Astrocyte (in vitro differentiated cells and primary cell): Measurements from ENCODE around the gene DSC1. TPM values are rescaled to one million over a fixed set of nuclear protein-coding genes. Genes with fewer than 3 reads are reported as not detected.

Experiments
- DNase-seq: peaks from one replicate; pipeline ENCODE4 v3.0.0-alpha.2; 2010; ENCODE audit warnings: low read depth
- FAIRE-seq: peaks from 2 replicates; lab custom pipeline; 2011; peaks lifted over from hg19 to GRCh38; lab: Jason Lieb, UNC
- H2AFZ ChIP-seq: 2 replicates; pipeline ENCODE4 v1.6.0; 2012; ENCODE audit warnings: low read depth, low read length, inconsistent platforms
- H3K27ac ChIP-seq: 2 replicates; pipeline ENCODE4 v1.5.1; 2011; ENCODE audit warnings: low read depth, low read length, inconsistent platforms
- H3K27me3 ChIP-seq: 2 replicates; pipeline ENCODE4 v1.6.0; 2011; ENCODE audit warnings: low read length, inconsistent platforms; ENCODE audit not compliant: insufficient read depth
- H3K36me3 ChIP-seq: 2 replicates; pipeline ENCODE4 v1.5.1; 2011; ENCODE audit warnings: low read length, inconsistent platforms; ENCODE audit not compliant: insufficient read depth
- H3K4me1 ChIP-seq: 2 replicates; pipeline ENCODE4 v1.5.1; 2011; ENCODE audit warnings: low read length, inconsistent platforms; ENCODE audit not compliant: insufficient read depth
- H3K4me2 ChIP-seq: 2 replicates; pipeline ENCODE4 v1.6.0; 2012; ENCODE audit warnings: low read length, inconsistent platforms
- H3K4me3 ChIP-seq: 2 replicates; pipeline ENCODE4 v1.5.1; 2011; ENCODE audit warnings: low read depth, mild to moderate bottlenecking, low read length, inconsistent platforms; ENCODE audit not compliant: insufficient read depth
- H3K79me2 ChIP-seq: 2 replicates; pipeline ENCODE4 v1.6.0; 2012; ENCODE audit warnings: mild to moderate bottlenecking, low read length, inconsistent platforms; ENCODE audit not compliant: insufficient read depth
- H3K9ac ChIP-seq: 2 replicates; pipeline ENCODE4 v1.6.0; 2012; ENCODE audit warnings: mild to moderate bottlenecking, low read length, inconsistent platforms
- H3K9me3 ChIP-seq: 2 replicates; pipeline ENCODE4 v1.5.1; 2012; ENCODE audit warnings: low read depth, mild to moderate bottlenecking, low read length, inconsistent platforms; ENCODE audit not compliant: insufficient read depth
- H4K20me1 ChIP-seq: 2 replicates; pipeline ENCODE4 v1.6.0; 2012; ENCODE audit warnings: low read length, inconsistent platforms; ENCODE audit not compliant: insufficient read depth
- H3K27ac Mint-ChIP-seq: one replicate; pipeline ENCODE4 v1.8.0; 2021; ENCODE audit warnings: mild to moderate bottlenecking, mixed read lengths; ENCODE audit not compliant: unreplicated experiment
- H3K27me3 Mint-ChIP-seq: one replicate; pipeline ENCODE4 v1.8.0; 2021; ENCODE audit warnings: low read depth, mixed read lengths; ENCODE audit not compliant: unreplicated experiment
- H3K36me3 Mint-ChIP-seq: one replicate; pipeline ENCODE4 v1.8.0; 2021; ENCODE audit warnings: low read depth, mixed read lengths; ENCODE audit not compliant: unreplicated experiment
- H3K4me1 Mint-ChIP-seq: one replicate; pipeline ENCODE4 v1.8.0; 2021; ENCODE audit warnings: low read depth, mixed read lengths; ENCODE audit not compliant: unreplicated experiment
- H3K4me3 Mint-ChIP-seq: one replicate; pipeline ENCODE4 v1.8.0; 2021; ENCODE audit warnings: mild to moderate bottlenecking, moderate library complexity, mixed read lengths; ENCODE audit not compliant: unreplicated experiment
- H3K9me3 Mint-ChIP-seq: one replicate; pipeline ENCODE4 v1.8.0; 2021; ENCODE audit warnings: mild to moderate bottlenecking, mixed read lengths; ENCODE audit not compliant: unreplicated experiment
- CTCF ChIP-seq: IDR thresholded peaks from 2 replicates; pipeline ENCODE4 v1.5.1; 2011; ENCODE audit warnings: low read depth, mild to moderate bottlenecking, inconsistent platforms, low read length, moderate library complexity; ENCODE audit not compliant: insufficient read depth
- EZH2 ChIP-seq: IDR thresholded peaks from 2 replicates; pipeline ENCODE4 v1.6.1; 2012; ENCODE audit warnings: mild to moderate bottlenecking, low read length, inconsistent platforms; ENCODE audit not compliant: insufficient read depth
- total RNA-seq: library from RNA; stranded (reverse); gene quantifications from 2 replicates; pipeline ENCODE4 v1.2.1, GENCODE V29; 2021

The DSC1 gene
- total RNA-seq, 1 donor from 2014 or later, result 0.18 TPM

GRCh38 chr18:31205273-31205672, 42.6 kb upstream of the DSC1 start:
- Mint-ChIP-seq H3K27me3 (no peaks in the 10 kb centered on the region), H3K27ac (no peak overlapping the region), H3K36me3 (no peaks in the 10 kb centered on the region), H3K4me3 (no peak overlapping the region), H3K9me3 (no peaks in the 10 kb centered on the region), H3K4me1 (peaks cover 15% of the 10 kb centered on the region)
- Histone ChIP-seq H3K36me3 (no peaks in the 10 kb centered on the region), H3K4me1 (no peaks in the 10 kb centered on the region), H3K27ac (no peak overlapping the region), H3K4me2 (no peak overlapping the region), H3K9me3 (no peaks in the 10 kb centered on the region), H3K4me3 (no peak overlapping the region), H3K79me2 (no peaks in the 10 kb centered on the region), H4K20me1 (no peaks in the 10 kb centered on the region), H3K9ac (no peak overlapping the region), H3K27me3 (no peaks in the 10 kb centered on the region), H2AFZ (no peak overlapping the region)
- FAIRE-seq, result no peak
- no peak for TF ChIP-seq CTCF
- no peak for TF ChIP-seq EZH2
- DNase-seq, result no peak

GRCh38 chr18:31204833-31205232, 42.2 kb upstream of the DSC1 start:
- Histone ChIP-seq H4K20me1 (no peaks in the 10 kb centered on the region), H3K27ac (no peak overlapping the region), H3K9ac (no peak overlapping the region), H3K4me3 (no peak overlapping the region), H3K36me3 (no peaks in the 10 kb centered on the region), H3K4me2 (no peak overlapping the region), H2AFZ (no peak overlapping the region), H3K9me3 (no peaks in the 10 kb centered on the region), H3K4me1 (no peaks in the 10 kb centered on the region), H3K27me3 (no peaks in the 10 kb centered on the region), H3K79me2 (no peaks in the 10 kb centered on the region)
- Mint-ChIP-seq H3K4me1 (peaks cover 15% of the 10 kb centered on the region), H3K27ac (no peak overlapping the region), H3K4me3 (no peak overlapping the region), H3K36me3 (no peaks in the 10 kb centered on the region), H3K27me3 (no peaks in the 10 kb centered on the region), H3K9me3 (no peaks in the 10 kb centered on the region)
- TF ChIP-seq CTCF, result no peak
- TF ChIP-seq EZH2, result no peak
- no peak for FAIRE-seq
- DNase-seq, result no peak

GRCh38 chr18:31204166-31204565, 41.5 kb upstream of the DSC1 start:
- FAIRE-seq (no peak), DNase-seq (no peak)
- no peak overlapping the region for H3K9ac ChIP-seq
- Mint-ChIP-seq H3K27me3 (no peaks in the 10 kb centered on the region), H3K9me3 (no peaks in the 10 kb centered on the region), H3K36me3 (no peaks in the 10 kb centered on the region), H3K4me3 (no peak overlapping the region), H3K27ac (no peak overlapping the region), H3K4me1 (peaks cover 17% of the 10 kb centered on the region)
- no peaks in the 10 kb centered on the region for H3K79me2 ChIP-seq
- no peak overlapping the region for H3K4me3 ChIP-seq
- no peak overlapping the region for H3K27ac ChIP-seq
- H2AFZ ChIP-seq, result no peak overlapping the region
- TF ChIP-seq CTCF (no peak), EZH2 (no peak)
- no peak overlapping the region for H3K4me2 ChIP-seq
- no peaks in the 10 kb centered on the region for H3K27me3 ChIP-seq
- no peaks in the 10 kb centered on the region for H4K20me1 ChIP-seq
- H3K4me1 ChIP-seq, result no peaks in the 10 kb centered on the region
- H3K9me3 ChIP-seq, result no peaks in the 10 kb centered on the region
- no peaks in the 10 kb centered on the region for H3K36me3 ChIP-seq
